ENCODE results near the gene ADAP1.
"Not testable (repeated sequence)": the region's sequence is repeated elsewhere in the genome, so short reads cannot be mapped to it uniquely, and the experiment has no call there.

ADAP1 gene

DNA sequence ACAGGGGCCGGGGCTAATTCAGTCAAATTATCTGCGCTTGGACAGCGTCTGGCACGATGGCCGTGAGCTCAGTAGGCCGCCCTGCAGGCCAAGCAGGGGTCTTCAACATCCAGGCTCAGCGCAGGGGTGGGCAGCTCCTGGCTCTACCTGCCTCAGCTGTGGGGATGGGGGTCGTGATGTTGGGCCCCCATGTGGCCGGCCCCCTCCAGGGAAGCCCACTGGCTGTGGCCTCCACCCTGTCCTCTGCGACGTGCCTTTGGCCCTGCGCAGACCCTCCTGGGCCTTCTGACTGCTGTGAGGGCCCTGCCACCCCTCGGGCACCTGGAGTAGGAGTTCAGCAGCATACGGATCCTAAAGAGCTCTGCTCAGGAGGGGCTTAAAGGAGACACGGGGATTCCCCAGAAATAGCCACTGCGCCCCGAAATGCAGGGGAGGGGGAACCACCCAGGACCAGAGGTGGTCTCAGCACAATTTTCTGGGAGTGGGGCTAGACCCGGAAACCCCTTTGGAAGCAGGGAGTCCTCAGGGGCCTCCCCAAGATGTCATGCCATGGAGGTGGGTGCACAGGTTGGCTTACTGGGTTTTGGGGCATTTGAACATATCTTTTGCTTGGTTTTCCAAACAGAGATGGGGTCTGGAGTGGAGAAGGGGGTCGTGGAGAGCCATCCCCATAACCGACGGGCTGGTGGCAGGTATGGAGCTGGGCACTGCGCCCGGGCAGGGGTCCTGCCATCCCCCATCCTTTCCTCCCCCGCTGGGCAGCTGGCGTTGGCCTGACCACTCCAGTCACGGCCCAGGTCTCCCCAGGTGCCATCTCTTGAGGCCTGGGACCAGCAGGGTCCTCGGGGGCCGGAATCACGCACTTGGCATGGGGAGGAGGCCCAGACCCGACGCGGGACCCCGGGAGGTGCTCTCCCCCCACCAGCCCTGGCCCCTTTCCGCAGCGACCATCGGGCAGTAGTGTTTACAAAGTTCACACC lies 4.0 kb upstream of the ADAP1 start:
- no peak for DNase-seq

DNA sequence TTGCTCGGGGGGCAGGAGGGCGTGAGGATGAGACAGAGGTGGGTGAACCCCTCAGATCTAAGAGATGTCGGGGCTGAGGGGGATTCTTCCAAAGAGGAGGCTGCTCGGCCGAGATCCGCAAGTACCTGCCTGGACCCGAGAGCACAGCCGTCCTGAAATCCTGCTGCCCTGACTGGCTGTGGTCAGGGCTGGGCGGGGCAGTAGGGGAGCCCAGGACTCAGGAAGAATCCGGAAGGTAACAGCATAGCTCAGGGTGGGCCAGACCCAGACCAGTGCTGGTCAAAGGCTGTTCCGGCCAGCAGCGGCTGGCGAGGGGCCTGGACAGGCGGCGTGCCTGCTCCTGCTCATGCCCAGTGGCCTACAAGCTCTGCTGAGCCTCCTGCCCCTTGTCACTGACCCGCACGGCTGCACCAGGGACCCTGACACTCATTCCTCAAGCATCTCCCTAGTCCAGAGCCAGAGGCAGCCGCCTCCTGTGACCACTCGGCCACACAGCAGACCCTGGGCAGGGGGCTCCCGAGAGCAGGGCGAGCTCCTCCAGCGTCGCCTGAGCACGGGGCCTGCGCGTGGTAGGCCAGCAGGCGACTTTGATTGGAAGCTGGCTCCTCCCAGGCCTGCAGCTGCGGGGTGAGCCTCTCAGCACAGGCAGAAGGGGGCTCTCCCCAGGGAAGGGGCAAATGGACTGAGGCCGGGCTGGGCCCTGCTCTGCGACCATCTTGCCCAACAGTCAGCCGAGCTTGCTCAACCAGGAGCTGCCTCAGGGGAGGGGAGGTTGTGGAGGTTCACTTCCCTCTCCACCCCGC lies 3.1 kb upstream of the ADAP1 start:
- DNase-seq = no peak

DNA sequence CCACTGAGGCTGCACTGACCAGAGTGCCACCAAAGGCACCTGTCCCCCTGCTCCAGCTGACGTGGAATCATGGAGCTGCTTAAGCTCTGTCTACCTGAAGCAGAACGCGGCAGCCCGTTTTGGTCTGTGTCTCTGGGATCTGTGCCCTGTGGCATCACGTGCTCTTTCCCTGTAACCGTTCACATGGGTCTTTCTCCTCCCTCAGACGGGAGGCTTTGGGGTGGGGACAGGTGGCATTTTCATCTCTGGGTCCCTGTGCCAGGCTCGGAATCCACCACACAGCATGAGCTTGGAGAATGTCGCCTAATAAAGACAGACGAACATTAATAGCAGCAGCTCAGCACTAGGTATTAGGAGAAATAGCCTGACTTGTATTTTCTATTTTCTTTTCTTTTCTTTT lies 1.6 kb upstream of the ADAP1 start:
- DNase-seq = no peak

DNA sequence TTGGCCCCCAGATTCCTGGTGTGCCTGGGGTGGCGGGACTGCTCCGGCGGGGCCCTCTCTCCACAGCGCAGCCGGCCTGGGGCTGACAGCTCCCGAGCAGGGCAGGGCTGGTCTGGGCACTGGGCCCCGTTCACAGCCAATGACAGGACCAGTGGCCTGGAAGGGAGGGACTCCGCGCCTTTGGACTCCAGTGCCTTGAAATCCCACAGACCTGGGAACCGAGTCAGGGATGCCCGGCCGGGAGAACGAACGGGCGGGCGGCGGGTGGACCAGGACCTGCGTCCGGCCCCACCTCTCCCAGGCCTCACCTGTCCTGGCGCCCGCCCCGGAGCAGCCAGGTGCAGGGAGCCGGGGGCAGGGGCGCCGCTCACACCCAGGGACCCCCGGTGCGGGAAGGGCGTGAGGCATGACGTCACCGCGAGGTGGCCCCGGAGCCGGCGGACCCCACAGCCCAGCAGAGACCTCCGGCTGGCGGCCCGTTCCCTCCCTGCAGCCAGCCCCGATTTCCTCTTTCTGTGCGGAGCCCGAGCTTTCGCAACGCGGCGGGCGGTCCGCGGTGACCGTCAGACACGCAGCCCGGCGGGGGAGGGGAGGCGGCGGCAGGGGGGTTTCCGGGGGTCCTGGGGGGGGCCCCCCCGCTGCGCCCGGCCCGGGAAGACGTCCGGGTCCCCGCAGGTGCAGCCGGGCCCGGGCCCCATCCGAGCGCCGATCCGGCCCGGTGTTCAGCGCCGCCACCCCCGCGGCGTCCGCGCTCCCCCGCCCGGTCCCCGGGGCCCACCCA lies 743 bp downstream of the ADAP1 start:
- DNase-seq = peak in 1 of 5 experiments; percentile 23

DNA sequence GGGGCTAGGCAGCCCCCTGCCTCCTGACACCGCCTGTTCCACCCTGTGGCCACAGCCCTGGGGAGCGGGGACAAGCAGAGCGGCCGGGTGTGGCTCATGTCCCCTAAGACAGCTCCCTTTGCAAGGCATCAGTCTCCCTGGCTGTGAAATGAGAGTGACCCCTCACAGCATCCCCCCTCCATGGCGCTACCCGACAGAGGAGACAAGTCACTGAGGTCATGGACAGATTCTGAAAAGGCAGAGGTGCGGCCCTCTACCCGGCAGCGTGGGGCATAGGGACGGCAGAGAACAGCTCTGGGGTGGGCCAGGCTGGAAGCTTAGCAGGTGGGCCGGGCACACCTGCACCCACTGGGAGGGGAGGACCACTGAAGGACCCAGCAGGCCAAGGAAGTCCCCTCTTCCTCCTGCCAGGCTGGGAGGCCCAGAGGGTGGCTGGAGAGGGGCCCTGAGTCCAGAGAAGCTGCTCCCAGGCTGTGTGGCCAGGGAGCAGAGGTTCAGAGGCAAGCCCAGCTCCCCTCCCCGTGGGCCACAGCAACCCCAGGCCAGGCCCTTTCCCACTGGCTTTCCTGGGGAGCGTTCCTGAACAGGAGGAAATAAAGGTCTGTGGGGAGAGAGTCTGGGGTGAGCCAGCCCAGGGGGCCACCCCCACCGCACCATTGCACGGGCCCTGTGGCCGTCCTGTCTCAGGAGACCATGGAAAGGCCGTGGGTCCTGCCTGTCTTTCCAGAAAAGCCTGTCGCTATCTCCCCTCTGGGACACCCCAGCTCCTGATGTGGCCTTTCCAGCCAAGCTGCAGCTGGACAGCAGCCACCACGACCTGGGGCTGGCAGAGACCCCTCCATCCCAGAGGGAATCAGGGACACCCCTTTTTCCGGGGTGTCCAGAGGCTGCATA lies 1.7 kb downstream of the ADAP1 start:
- DNase-seq = no peak

DNA sequence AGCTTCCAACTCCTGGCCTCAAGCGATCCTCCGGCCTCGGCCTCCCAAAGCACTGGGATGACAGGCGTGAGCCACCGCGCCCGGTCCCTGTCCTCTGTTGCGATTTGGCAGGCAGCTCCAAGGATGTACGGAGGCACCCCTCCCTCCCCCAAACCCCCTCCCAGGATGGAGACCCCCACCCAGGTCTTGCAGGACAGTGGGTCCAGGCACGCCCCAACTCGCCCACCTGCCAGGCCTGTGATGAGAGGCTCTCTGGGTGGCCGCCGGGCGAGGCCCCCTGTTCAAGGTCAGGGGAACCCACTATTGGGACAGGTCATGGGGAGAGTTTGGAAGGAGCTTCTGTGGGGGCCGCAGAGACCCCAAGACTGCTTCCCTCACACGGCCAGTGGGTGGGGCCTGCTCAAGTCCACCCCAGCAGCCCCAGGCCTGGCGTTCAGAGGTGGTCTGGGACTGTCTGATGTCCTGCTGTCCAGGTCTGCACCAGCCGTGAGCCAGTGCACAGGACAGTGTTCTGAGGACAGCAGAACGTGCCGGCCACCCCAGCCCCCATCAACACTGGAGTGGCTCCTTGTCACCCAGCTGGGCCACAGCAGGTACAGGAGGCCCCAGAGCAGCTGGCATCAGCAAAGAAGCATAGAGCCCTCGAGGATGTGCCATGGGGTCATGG lies 2.5 kb downstream of the ADAP1 start:
- DNase-seq = no peak

DNA sequence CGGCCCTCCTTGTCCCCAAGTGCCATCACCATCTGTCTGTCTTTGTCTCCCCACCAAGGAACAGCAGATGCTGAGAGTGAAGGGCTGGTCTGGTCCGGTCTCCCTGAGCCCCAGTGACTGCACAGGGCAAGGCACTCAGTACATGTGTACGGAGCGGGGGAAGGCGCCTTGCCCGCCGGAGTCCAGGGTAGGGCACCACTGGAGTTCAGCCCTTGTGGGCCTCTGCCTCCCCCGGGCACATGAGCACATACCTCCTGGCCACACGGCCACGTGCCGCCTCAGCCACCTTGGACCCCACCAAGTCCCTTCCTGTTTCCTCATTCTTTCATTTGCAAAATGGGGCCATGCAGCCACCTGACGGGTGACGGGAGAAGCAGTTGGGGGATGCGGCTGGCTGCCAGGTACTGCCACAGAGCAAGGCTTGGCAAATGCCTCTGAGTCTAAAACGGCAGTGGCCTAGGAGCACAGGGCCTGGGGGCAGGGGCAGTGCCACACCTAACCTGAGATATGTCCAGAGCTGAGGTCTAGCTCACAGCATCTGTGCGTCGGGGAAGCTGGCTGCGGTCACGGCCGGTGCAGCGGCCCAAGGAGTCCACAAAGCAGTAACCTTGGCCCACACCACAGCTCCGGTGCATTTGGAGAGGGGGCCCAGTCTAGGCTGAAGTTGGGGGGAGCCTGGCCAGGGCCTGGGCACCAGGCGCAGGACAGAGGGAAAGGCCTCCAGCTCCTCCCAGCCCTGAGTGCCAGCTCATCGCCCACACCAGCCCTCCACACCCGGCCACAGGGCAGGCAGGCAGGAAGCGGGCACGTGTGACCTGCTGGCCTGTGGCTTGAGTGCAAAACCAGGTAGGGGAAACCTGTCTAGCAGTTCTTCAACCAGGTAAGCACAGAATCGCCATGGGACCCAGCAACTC lies 5.2 kb downstream of the ADAP1 start:
- no peak for DNase-seq

DNA sequence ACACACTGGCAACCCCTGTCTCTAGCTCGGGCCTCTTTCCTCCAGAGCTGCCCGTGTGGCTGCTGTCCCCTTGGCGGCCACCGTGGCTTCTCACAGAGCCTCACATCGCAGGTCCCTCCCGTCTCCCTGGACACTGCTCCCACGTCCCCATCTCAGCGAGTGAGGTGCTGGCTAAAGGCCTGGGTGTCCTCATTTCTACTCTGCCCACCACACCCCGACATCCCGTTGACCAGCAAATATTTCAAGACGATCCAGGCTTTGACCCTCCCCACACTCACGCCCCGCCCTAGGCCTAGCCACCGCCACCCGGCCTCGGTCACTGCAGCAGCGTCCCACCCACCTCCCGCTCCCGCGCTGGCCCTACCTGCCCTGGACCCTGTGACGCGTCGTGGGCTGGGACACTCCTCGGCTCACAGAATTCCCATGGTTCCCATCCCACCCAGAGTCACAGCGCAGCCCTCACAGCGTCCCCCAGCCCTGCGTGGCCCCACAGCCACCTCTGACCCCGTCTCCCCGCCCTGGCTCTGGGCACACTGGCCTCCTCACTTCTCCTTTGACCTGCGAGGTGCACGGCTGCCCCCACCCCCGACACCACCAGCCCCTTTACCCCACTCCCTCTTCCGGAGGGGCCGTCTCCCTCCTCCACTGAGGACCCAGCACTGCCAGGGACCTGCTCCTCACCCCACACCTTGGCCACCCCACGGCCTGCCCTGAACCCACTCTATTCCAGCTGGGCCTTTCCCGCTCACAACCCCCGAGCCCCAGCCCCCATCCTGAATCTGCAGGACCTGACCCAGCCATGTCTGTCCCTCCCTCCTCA lies 6.9 kb downstream of the ADAP1 start:
- DNase-seq = no peak

DNA sequence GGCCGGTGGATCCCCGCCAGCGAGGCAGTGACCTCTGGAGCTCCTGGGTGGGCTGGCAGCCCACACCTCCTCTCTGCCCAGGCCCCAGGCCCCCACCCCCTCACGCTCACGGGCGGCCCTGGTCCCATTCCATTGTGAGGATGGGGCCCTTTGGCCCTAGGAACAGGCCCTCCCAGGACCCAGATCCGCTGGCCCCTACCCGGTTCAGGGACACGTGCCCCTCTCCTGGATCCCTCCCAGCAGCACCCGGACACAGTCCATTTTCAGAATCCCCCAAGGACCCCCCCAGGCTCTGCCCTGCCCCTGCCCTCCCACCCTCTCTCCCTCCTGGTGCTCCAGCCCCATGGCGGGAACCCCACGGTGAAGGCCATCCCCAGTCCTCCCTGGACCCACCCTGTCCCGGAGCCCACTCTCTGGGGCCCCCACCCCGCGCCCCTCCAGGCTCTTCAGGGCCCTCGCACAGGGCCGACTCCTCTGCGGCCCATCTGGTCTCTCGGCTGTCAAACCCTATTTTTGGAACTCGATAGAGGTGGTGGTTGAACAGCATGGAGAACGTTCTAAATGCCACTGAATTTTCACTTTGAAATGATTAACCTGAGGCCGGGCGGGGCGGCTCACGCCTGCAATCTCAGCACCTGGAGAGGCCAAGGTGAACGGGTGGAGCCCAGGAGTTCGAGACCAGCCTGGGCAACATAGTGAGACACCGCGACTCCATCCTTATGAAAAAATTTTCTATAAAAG lies 8.1 kb downstream of the ADAP1 start:
- DNase-seq = no peak

DNA sequence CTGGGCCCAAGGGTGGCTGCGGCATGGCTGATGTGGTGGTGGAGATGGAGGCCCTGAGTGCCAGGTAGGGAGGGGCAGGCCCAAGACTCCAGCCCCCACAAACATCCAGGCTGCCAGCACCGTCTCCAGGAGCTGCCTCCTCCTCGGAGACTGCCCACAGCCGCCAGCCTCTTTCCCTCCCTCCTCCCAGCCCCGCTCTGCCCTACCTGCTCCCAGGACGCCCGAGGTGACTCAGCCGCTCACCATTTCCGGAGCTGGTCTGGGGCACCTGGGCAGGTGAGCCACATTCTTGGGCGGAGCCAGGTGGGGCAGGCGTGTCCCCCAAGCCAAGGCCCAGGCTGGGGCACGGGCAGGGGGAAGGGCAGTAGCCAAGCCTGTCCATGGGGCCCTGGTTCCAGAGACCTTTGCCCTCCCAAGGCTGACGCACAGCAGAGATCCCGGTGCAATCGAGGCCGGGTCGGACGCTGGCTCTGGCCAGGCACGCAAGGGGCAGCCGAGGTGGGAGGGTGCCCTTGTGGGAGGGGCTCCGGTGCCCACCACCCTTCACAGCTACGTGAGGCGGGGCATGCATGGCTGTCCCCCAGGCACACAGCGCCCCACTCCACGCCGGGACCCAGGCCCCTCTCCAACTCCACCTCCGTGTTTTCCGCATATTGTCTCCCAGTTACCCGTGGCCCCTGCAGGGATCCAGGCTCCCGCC lies 8.8 kb downstream of the ADAP1 start:
- DNase-seq = no peak

DNA sequence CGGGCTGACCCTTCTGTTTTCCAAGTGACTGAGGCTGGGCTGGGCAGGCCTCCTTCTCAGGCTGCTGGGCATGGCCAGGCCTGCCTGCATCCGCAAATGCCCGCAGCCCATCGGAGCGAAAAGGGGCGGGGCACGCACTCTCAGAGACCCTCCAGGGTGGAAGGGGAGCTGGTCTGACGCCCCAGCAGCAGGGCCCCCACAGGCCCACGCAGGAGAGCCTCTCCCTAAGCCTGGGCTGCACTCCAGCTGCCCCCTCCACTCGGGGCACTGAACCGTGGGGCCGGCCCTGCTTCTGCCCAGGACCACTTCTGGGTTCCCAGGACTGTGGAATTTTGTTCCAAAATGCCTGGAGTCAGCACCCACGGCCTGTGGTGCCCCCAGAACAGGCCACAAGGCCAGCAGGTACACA lies 9.3 kb downstream of the ADAP1 start:
- no peak for DNase-seq

DNA sequence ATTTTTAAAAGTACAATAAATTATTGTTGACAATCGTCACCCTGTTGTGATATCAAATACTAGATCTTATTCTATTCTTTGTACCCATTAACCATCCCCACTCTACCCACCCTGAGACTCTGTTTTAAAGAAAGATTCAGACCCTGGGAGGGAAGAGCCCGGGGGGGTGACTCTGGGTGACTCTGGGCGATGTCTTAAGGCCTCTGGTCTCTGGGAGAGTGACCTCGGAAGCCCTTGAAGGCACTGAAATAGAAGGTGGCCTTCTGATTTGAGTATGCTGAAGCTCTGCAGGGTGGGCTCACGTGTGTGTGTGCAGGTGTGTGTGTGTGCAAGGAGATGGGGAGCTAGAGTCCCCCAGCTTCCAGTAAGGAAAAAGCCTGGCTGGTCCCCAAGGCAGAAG lies 9.7 kb downstream of the ADAP1 start:
- no peak for DNase-seq

DNA sequence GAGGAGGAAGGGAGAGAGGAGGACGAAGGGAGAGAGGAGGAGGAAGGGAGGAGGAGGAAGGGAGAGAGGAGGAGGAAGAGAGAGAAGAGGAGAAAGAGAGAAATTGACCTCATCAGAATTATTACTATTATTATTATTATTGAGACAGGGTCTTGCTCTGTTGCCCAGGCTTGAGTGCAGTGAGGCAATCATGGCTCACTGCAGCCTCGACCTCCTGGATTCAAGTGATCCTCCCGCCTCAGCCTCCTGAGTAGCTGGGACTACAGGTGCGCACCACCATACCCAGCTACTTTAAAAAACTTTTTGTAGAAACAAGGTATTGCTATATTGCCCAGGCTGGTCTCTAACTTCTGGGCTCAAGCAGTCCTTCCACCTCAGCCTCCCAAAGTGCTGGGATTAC lies 10.7 kb downstream of the ADAP1 start:
- DNase-seq = not testable (repeated sequence)

DNA sequence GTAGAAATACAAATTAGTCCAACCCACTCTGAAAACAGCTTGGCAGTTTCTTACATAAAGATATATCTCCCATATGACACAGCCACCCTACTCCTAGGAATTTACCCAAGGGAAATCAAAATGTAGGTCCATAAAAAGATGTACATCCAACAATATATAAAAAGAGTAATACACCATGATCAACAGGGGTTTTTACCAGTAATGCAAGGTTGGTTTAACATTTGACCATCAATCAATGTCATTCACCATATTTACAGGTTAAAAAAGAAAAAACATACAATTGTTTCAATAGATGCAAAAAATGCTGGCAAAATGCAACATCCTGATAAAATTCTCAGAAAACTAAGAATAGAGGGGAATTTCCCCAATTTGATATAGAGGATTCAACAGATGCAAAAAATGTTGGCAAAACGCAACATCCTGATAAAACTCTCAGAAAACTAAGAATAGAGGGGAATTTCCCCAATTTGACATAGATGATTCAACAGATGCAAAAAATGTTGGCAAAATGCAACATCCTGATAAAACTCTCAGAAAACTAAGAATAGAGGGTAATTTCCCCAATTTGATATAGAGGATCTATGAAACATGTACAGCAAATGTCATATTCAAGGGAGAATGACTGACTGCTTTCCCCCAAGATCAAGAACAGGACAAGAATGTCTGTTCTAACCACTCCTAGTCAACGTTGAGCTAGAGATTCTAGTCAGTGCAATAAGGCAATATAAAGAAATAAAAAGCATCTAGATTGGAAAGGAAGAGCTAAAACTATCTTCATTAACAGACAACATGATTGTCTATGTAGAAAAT lies 13.7 kb downstream of the ADAP1 start:
- no peak for DNase-seq

DNA sequence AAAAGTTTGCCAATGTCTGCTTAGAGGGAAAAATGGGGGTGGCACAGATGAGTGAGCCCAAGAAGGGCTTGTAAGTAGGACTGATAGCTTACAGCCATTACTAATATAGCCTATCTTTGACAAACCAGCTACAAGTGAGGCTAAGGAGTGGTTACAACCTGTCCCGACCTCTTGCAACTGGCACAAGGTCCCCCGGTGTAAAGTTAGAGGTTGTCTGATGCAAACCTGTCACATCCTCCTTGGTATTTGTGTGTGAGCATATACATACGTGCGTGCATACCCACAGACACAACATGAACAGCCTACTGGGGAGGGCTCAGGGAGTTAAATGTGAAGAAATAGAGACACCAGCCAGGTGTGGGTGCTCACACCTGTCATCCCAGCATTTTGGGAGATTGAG lies 14.6 kb downstream of the ADAP1 start:
- DNase-seq = no peak

DNA sequence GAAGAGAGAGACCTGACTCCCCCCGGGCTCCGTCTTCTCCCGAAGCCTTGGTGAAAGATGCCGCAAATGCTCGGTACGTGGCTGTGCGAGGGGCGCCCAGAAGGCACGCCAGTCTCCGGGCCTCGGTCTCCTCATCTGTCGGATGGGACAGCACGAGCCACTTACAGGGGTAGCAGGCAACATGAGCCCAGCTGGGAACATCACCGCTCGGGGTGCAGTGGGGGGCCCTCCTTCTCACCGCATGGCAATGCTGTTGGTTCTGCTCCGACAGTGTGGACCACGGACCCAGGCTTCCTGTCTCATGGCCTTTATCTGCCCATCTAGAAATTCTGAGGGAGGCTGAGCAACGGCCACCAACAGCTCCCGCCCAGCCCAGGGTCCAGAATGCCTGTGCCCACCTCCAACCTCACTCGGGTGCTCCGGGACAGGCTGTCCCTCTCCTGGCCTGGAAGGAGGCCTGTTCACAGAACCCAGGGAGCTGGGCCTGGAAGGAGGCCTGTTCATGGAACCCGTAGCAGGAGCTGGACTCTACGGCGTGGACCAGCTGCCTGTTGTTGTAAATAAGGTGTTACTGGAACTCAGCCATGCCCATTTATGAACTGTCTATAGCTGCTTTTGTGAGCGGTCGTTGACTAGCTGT lies 15.8 kb downstream of the ADAP1 start:
- no peak for DNase-seq

Data from T-helper 2 cell (primary cell).